ENCODE data around the gene MAN1C1.

- TF ChIP-seq CTCF (IDR thresholded peaks at IDR 0.05), result no peak
- no peak for TF ChIP-seq POLR2A (IDR thresholded peaks at IDR 0.05)
Measured at GRCh38 chr1:25598879-25599278, 17.7 kb upstream of the MAN1C1 start.
